HCT116 (cell line): ENCODE results near the gene SMG5. TPM values are rescaled to one million over a fixed set of nuclear protein-coding genes. Genes with fewer than 3 reads are reported as not detected.

Experiments
- ATAC-seq: fragments of 200-7000 bp; cut with Tn5 transposase; 2 replicates; pipeline ENCODE4 v1.9.1; 2020; ENCODE audit warnings: mild to moderate bottlenecking, moderate library complexity
- BruUV-seq: library from RNA; stranded (reverse); fragments of 400-500 nt; replicated peaks from 2 replicates; lab custom pipeline; 2021; lab: Mats Ljungman, UMichigan
- CTCF ChIA-PET: fragments of 300-600 bp; sonication (Branson Sonifier 250); formaldehyde crosslinking; loops from one replicate; lab custom pipeline; 2021; ENCODE audit warnings: antibody characterized with exemption; lab: Charles Lee
- POLR2A ChIA-PET: fragments of 300-600, 350-600 bp; sonication (Branson Sonifier 250); formaldehyde crosslinking; loops from one replicate; lab custom pipeline; 2021; ENCODE audit warnings: antibody characterized with exemption; lab: Charles Lee
- RAD21 ChIA-PET, 2 experiments: fragments of 300-600 bp; sonication (Branson Sonifier 250); formaldehyde crosslinking; loops; one replicate each; lab custom pipeline; 2023; ENCODE audit warnings: low total read pairs in 2 of 2; ENCODE audit not compliant: uncharacterized antibody in 2 of 2, unreplicated experiment in 2 of 2, low non-redundant PET in 1 of 2; lab: Charles Lee
- DNase-seq: peaks from one replicate; pipeline ENCODE4 v3.0.0-alpha.2; 2010; ENCODE audit warnings: low read depth, low spot score
- H2AFZ ChIP-seq: fragments of 200-600 bp; shearing (Covaris generic), sonication (generic); 2 replicates; pipeline ENCODE4 v1.6.1; 2017; ENCODE audit warnings: low read depth, mixed run types, mixed read lengths, antibody characterized with exemption, low read length; ENCODE audit not compliant: poor library complexity, severe bottlenecking
- H3K27ac ChIP-seq: 2 replicates; pipeline ENCODE4 v1.5.1; 2012; ENCODE audit warnings: low read depth, low read length
- H3K27me3 ChIP-seq: fragments of 200-600 bp; sonication (generic); 2 replicates; pipeline ENCODE4 v1.6.1; 2016; ENCODE audit warnings: mixed run types, low read length, mixed read lengths; ENCODE audit not compliant: insufficient read depth
- H3K36me3 ChIP-seq, 2 experiments: fragments of 200-500 bp in 1 of 2; fragments of 200-600 bp in 1 of 2; sonication (Bioruptor generic) in 1 of 2; sonication (generic) in 1 of 2; 2 replicates each; pipeline versions ENCODE4 v1.5.1 to v1.6.1; 2014 to 2016; ENCODE audit warnings: low read length in 2 of 2, inconsistent platforms in 1 of 2, mixed read lengths in 1 of 2, mixed run types in 1 of 2; ENCODE audit not compliant: insufficient read depth in 2 of 2, control insufficient read depth in 1 of 2
- H3K4me1 ChIP-seq, 2 experiments: fragments of 200-600 bp in 1 of 2; sonication (generic) in 1 of 2; 2 replicates each; pipeline versions ENCODE4 v1.5.1 to v1.6.1; 2012 to 2017; ENCODE audit warnings: low read length in 2 of 2, inconsistent platforms in 1 of 2, mild to moderate bottlenecking in 1 of 2, mixed read lengths in 1 of 2, mixed run types in 1 of 2, moderate library complexity in 1 of 2; ENCODE audit not compliant: insufficient read depth in 2 of 2, control insufficient read depth in 1 of 2
- H3K4me2 ChIP-seq: fragments of 200-600 bp; sonication (generic); 2 replicates; pipeline ENCODE4 v1.6.1; 2017; ENCODE audit warnings: mixed run types, low read length, mixed read lengths
- H3K4me3 ChIP-seq, 2 experiments: fragments of 200-600 bp in 1 of 2; sonication (generic) in 1 of 2; replicated peaks in 1 of 2; 2 replicates each; pipeline ENCODE4 v1.5.1; 2011 to 2016; ENCODE audit warnings: low read length in 2 of 2, control low read depth in 1 of 2, low read depth in 1 of 2, mild to moderate bottlenecking in 1 of 2, mixed read lengths in 1 of 2, mixed run types in 1 of 2
- H3K79me2 ChIP-seq: fragments of 200-600 bp; sonication (generic); 2 replicates; pipeline ENCODE4 v1.6.1; 2017; ENCODE audit warnings: mild to moderate bottlenecking, mixed run types, low read length, moderate library complexity, mixed read lengths; ENCODE audit not compliant: insufficient read depth
- H3K9ac ChIP-seq: fragments of 200-600 bp; sonication (generic); 2 replicates; pipeline ENCODE4 v1.6.1; 2016; ENCODE audit warnings: low read length, mixed read lengths
- H3K9me2 ChIP-seq: fragments of 200-600 bp; sonication (generic), shearing (Covaris generic); 2 replicates; pipeline ENCODE4 v1.6.1; 2017; ENCODE audit warnings: mixed run types, mild to moderate bottlenecking, moderate library complexity; ENCODE audit not compliant: insufficient read depth
- H3K9me3 ChIP-seq, 2 experiments: fragments of 200-500 bp in 1 of 2; fragments of 200-600 bp in 1 of 2; sonication (Bioruptor generic) in 1 of 2; sonication (generic) in 1 of 2; 2 replicates each; pipeline ENCODE4 v1.6.1; 2014 to 2017; ENCODE audit warnings: low read length in 2 of 2, mixed read lengths in 2 of 2, inconsistent platforms in 1 of 2, low read depth in 1 of 2, mild to moderate bottlenecking in 1 of 2, mixed run types in 1 of 2, moderate library complexity in 1 of 2; ENCODE audit not compliant: control insufficient read depth in 1 of 2, insufficient read depth in 1 of 2
- H4K20me1 ChIP-seq: fragments of 200-600 bp; sonication (generic), shearing (Covaris generic); 2 replicates; pipeline ENCODE4 v1.6.1; 2017; ENCODE audit warnings: mixed run types, mild to moderate bottlenecking, moderate library complexity; ENCODE audit not compliant: insufficient read depth
- CBX3 ChIP-seq: IDR thresholded peaks from 2 replicates; pipeline ENCODE4 v1.6.1; 2012; ENCODE audit warnings: low read depth
- CEBPB ChIP-seq: IDR thresholded peaks from 2 replicates; pipeline ENCODE4 v1.6.1; 2012; ENCODE audit warnings: low read depth
- CTCF ChIP-seq, 3 experiments: fragments of 200-600 bp in 1 of 3; sonication (generic) in 1 of 3; IDR thresholded peaks in 2 of 3; conservative IDR thresholded peaks in 1 of 3; 2 replicates each; pipeline ENCODE4 v1.5.1; 2012 to 2017; ENCODE audit warnings: low read depth in 2 of 3, low read length in 2 of 3, antibody characterized with exemption in 1 of 3, borderline replicate concordance in 1 of 3, control low read depth in 1 of 3, mild to moderate bottlenecking in 1 of 3, mixed read lengths in 1 of 3, mixed run types in 1 of 3, moderate library complexity in 1 of 3; ENCODE audit not compliant: insufficient read depth in 1 of 3
- EGR1 ChIP-seq: IDR thresholded peaks from 2 replicates; pipeline ENCODE4 v1.6.1; 2012; ENCODE audit warnings: low read depth
- ELF1 ChIP-seq: IDR thresholded peaks from 2 replicates; pipeline ENCODE4 v1.6.1; 2012; ENCODE audit warnings: low read depth, borderline replicate concordance
- EZH2 ChIP-seq: fragments of 200-600 bp; sonication (generic); IDR thresholded peaks from 2 replicates; pipeline ENCODE4 v1.6.1; 2017; ENCODE audit warnings: antibody characterized with exemption, mixed run types
- EZH2phosphoT487 ChIP-seq: fragments of 200-600 bp; IDR thresholded peaks from 2 replicates; pipeline ENCODE4 v1.6.1; 2018; ENCODE audit warnings: antibody characterized with exemption, borderline replicate concordance
- FOSL1 ChIP-seq: IDR thresholded peaks from 2 replicates; pipeline ENCODE4 v1.6.1; 2012; ENCODE audit warnings: low read depth
- JUND ChIP-seq: IDR thresholded peaks from 2 replicates; pipeline ENCODE4 v1.6.1; 2012
- MAX ChIP-seq: IDR thresholded peaks from 2 replicates; pipeline ENCODE4 v1.6.1; 2012
- POLR2A ChIP-seq: IDR thresholded peaks from 2 replicates; pipeline ENCODE4 v1.7.0; 2011; ENCODE audit warnings: borderline replicate concordance; ENCODE audit not compliant: insufficient read depth, insufficient read length; ENCODE audit errors: extremely low read depth
- RAD21 ChIP-seq: IDR thresholded peaks from 2 replicates; pipeline ENCODE4 v1.6.1; 2012; ENCODE audit warnings: low read depth, mild to moderate bottlenecking
- SIN3A ChIP-seq: IDR thresholded peaks from 2 replicates; pipeline ENCODE4 v1.6.1; 2012; ENCODE audit warnings: low read depth
- SP1 ChIP-seq: IDR thresholded peaks from 2 replicates; pipeline ENCODE4 v1.6.1; 2012; ENCODE audit warnings: low read depth
- TCF7L2 ChIP-seq: IDR thresholded peaks from 2 replicates; pipeline ENCODE4 v1.7.0; 2011; ENCODE audit warnings: borderline replicate concordance, inconsistent platforms; ENCODE audit not compliant: insufficient read depth, insufficient read length; ENCODE audit errors: extremely low read depth
- YY1 ChIP-seq: IDR thresholded peaks from 2 replicates; pipeline ENCODE4 v1.6.1; 2011; ENCODE audit warnings: low read length, low read depth, moderate library complexity, mild to moderate bottlenecking; ENCODE audit not compliant: insufficient replicate concordance; ENCODE audit errors: extremely low read depth
- intact Hi-C: fragments of 100-400 bp; cut with micrococcal nuclease; formaldehyde crosslinking; loops from 2 replicates; pipeline ENCODE4 v1.10.0; 2022
- total RNA-seq: library from RNA; stranded (reverse); gene quantifications from one replicate; pipeline ENCODE4 v1.2.1, GENCODE V29; 2021; ENCODE audit not compliant: unreplicated experiment
- TF ChIP-seq, protein P1 (sequence below): IDR thresholded peaks from 2 replicates; pipeline ENCODE4 v1.6.1; 2012
- TF ChIP-seq, protein P2 (sequence below): IDR thresholded peaks from 2 replicates; pipeline ENCODE4 v1.6.1; 2011; ENCODE audit warnings: mild to moderate bottlenecking, low read length, moderate library complexity; ENCODE audit not compliant: insufficient replicate concordance; ENCODE audit errors: extremely low read depth

Gene SMG5
- total RNA-seq, 1 experiment from 2014 or later: 75.2 TPM

DNA sequence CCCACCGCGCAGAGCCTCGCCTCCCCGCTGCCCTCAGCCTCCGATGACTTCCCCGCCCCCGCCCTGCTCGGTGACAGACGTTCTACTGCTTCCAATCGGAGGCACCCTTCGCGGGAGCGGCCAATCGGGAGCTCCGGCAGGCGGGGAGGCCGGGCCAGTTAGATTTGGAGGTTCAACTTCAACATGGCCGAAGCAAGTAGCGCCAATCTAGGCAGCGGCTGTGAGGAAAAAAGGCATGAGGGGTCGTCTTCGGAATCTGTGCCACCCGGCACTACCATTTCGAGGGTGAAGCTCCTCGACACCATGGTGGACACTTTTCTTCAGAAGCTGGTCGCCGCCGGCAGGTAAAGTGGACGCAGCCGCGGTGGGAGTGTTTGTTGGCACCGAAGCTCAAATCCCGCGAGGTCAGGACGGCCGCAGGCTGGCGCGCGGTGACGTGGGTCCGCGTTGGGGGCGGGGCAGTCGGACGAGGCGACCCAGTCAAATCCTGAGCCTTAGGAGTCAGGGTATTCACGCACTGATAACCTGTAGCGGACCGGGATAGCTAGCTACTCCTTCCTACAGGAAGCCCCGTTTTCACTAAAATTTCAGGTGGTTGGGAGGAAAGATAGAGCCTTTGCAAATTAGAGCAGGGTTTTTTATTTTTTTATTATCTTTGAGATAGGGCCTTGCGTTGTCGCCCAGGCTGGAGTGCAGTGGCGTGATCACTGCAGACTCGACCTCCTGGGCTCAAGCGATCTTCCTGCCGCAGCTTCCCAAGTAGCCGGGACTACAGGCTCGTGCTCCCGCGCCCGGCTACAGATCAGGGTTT, 69.6 kb downstream of the SMG5 start, which contains the start of gene PMF1:
Gene PMF1, plus strand, starts transcription at position 175 of the 811 bp plus-strand sequence. Its CDS starts 9 bp downstream, at position 184.
- POLR2A ChIA-PET: interaction anchor here (0.6 to 2.6 kb wide), 15 partner anchors 9 to 321 kb away, joined by 3 to 25 read pairs (median 4); partner anchors contain the start of genes SLC25A44 and SMG5
- peak; percentile 95 for ATAC-seq
- CTCF ChIA-PET: interaction anchor here (0.8 to 3.1 kb wide), 8 partner anchors 11 to 130 kb away, joined by 3 to 45 read pairs (median 3); partner anchors contain the start of genes MEX3A and SLC25A44
- H3K27me3 ChIP-seq: no peaks in the 10 kb centered on the region
- peaks cover 31% of the 10 kb centered on the region for H3K79me2 ChIP-seq
- H3K27ac ChIP-seq: peak within 1 kb of the TSS; percentile 75
- H3K4me3 ChIP-seq: peak within 1 kb of the TSS; percentile 85 to 96
- TSS peak; percentile 85 for BruUV-seq
- peak within 1 kb of the TSS; percentile 59 for H2AFZ ChIP-seq
- H3K4me1 ChIP-seq: peaks cover 10 to 21% of the 10 kb centered on the region in 2 experiments
- peaks cover 0 to 3% of the 10 kb centered on the region in 2 experiments; a peak in 1 of 4 replicates for H3K36me3 ChIP-seq
- RAD21 ChIA-PET: interaction anchor here in 1 of 2 experiments (0.6 to 0.7 kb wide), 2 partner anchors 67 to 250 kb away, joined by 3 to 4 read pairs; no protein-coding TSS in a partner anchor
- H3K9me3 ChIP-seq: no peaks in the 10 kb centered on the region
- intact Hi-C loops: no loop called here
- peak within 1 kb of the TSS; percentile 99 for H3K4me2 ChIP-seq
- no peaks in the 10 kb centered on the region for H4K20me1 ChIP-seq
- H3K9ac ChIP-seq: peak within 1 kb of the TSS; percentile 94
- H3K9me2 ChIP-seq: no peaks in the 10 kb centered on the region
- DNase-seq: peak; percentile 91
- TF ChIP-seq EGR1 (peak; percentile 93), POLR2A (peak; percentile 78), CBX3 (no peak), CEBPB (no peak), EZH2 (no peak), SP1 (peak; percentile 94), ELF1 (no peak), CTCF (IDR thresholded peaks at IDR 0.05 in 2 of 3, conservative IDR thresholded peaks at IDR 0.05 in 1 of 3; ENCODE audit: borderline replicate concordance in 1 of 3, insufficient read depth in 1 of 3, low read depth in 2 of 3, low read length in 2 of 3) (no peak), MAX (peak; percentile 74), JUND (no peak), YY1 (peak; percentile 90), EZH2phosphoT487 (no peak), FOSL1 (no peak), RAD21 (no peak), SIN3A (peak; percentile 75), TCF7L2 (no peak)
- TF ChIP-seq, protein P1, sequence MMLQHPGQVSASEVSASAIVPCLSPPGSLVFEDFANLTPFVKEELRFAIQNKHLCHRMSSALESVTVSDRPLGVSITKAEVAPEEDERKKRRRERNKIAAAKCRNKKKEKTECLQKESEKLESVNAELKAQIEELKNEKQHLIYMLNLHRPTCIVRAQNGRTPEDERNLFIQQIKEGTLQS: no peak
- TF ChIP-seq, protein P2, sequence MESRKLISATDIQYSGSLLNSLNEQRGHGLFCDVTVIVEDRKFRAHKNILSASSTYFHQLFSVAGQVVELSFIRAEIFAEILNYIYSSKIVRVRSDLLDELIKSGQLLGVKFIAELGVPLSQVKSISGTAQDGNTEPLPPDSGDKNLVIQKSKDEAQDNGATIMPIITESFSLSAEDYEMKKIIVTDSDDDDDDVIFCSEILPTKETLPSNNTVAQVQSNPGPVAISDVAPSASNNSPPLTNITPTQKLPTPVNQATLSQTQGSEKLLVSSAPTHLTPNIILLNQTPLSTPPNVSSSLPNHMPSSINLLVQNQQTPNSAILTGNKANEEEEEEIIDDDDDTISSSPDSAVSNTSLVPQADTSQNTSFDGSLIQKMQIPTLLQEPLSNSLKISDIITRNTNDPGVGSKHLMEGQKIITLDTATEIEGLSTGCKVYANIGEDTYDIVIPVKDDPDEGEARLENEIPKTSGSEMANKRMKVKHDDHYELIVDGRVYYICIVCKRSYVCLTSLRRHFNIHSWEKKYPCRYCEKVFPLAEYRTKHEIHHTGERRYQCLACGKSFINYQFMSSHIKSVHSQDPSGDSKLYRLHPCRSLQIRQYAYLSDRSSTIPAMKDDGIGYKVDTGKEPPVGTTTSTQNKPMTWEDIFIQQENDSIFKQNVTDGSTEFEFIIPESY: peak; percentile 94
